GM23338 (cell line): ENCODE results near the gene NDUFAF5. TPM values are rescaled to one million over a fixed set of nuclear protein-coding genes. Genes with fewer than 3 reads are reported as not detected.

Experiments
- ATAC-seq: fragments of 200-7000 bp; cut with Tn5 transposase; 3 replicates; pipeline ENCODE4 v1.9.1; 2020
- DNase-seq: peaks from one replicate; pipeline ENCODE4 v3.0.0-alpha.2; 2015; ENCODE audit warnings: low spot score
- H2AFZ ChIP-seq: fragments of 200-600 bp; sonication (generic); 2 replicates; pipeline ENCODE4 v1.8.0; 2016; ENCODE audit warnings: antibody characterized with exemption, mild to moderate bottlenecking, moderate library complexity
- H3F3A ChIP-seq: fragments of 200-600 bp; sonication (generic); replicated peaks from 2 replicates; pipeline ENCODE4 v1.8.0; 2017; ENCODE audit warnings: antibody characterized with exemption, mixed run types, low read depth
- H3K27ac ChIP-seq: fragments of 200-600 bp; sonication (generic); 2 replicates; pipeline ENCODE4 v1.6.1; 2016; ENCODE audit warnings: low read depth
- H3K27me3 ChIP-seq: fragments of 200-600 bp; sonication (generic); 2 replicates; pipeline ENCODE4 v1.8.0; 2016; ENCODE audit warnings: mild to moderate bottlenecking, mixed run types, moderate library complexity; ENCODE audit not compliant: insufficient read depth
- H3K36me3 ChIP-seq: fragments of 200-600 bp; sonication (generic); 2 replicates; pipeline ENCODE4 v1.8.0; 2016; ENCODE audit warnings: mild to moderate bottlenecking; ENCODE audit not compliant: insufficient read depth
- H3K4me1 ChIP-seq: fragments of 200-600 bp; sonication (generic); 2 replicates; pipeline ENCODE4 v1.8.0; 2016; ENCODE audit warnings: mild to moderate bottlenecking, moderate library complexity; ENCODE audit not compliant: insufficient read depth
- H3K4me2 ChIP-seq: fragments of 200-600 bp; sonication (generic); 2 replicates; pipeline ENCODE4 v1.7.1; 2017; ENCODE audit warnings: mixed run types
- H3K4me3 ChIP-seq: fragments of 200-600 bp; sonication (generic); 2 replicates; pipeline ENCODE4 v1.6.1; 2016; ENCODE audit warnings: mixed run types
- H3K79me2 ChIP-seq: fragments of 200-600 bp; sonication (generic); replicated peaks from 2 replicates; pipeline ENCODE4 v1.8.0; 2017; ENCODE audit warnings: mild to moderate bottlenecking; ENCODE audit not compliant: insufficient read depth
- H3K9me2 ChIP-seq: fragments of 200-600 bp; sonication (generic); 2 replicates; pipeline ENCODE4 v1.8.0; 2017; ENCODE audit not compliant: insufficient read depth
- H4K20me1 ChIP-seq: fragments of 200-600 bp; sonication (generic); replicated peaks from 2 replicates; pipeline ENCODE4 v1.8.0; 2017; ENCODE audit warnings: mild to moderate bottlenecking; ENCODE audit not compliant: insufficient read depth
- H3K27ac Mint-ChIP-seq: 2 replicates; pipeline ENCODE4 v1.8.0; 2020; ENCODE audit warnings: inconsistent platforms, mild to moderate bottlenecking, moderate library complexity, mixed read lengths
- H3K27me3 Mint-ChIP-seq: 3 replicates; pipeline ENCODE4 v1.8.0; 2022; ENCODE audit warnings: low read depth, mild to moderate bottlenecking, moderate library complexity, mixed read lengths, inconsistent platforms; ENCODE audit not compliant: insufficient read depth, poor library complexity
- H3K36me3 Mint-ChIP-seq: 3 replicates; pipeline ENCODE4 v1.8.0; 2021; ENCODE audit warnings: low read depth, mild to moderate bottlenecking, inconsistent platforms, moderate library complexity, mixed read lengths
- H3K4me1 Mint-ChIP-seq: 3 replicates; pipeline ENCODE4 v1.8.0; 2020; ENCODE audit warnings: mild to moderate bottlenecking, inconsistent platforms, mixed read lengths
- H3K4me3 Mint-ChIP-seq: 3 replicates; pipeline ENCODE4 v1.8.0; 2021; ENCODE audit warnings: moderate library complexity, mild to moderate bottlenecking, inconsistent platforms, mixed read lengths
- H3K9me3 Mint-ChIP-seq: 3 replicates; pipeline ENCODE4 v1.8.0; 2020; ENCODE audit warnings: moderate library complexity, mild to moderate bottlenecking, inconsistent platforms, mixed read lengths
- CREB1 ChIP-seq: fragments of 250-450 bp; sonication (Bioruptor Pico); IDR thresholded peaks from 2 replicates; pipeline ENCODE4 v1.5.0; 2020; ENCODE audit warnings: low read depth, mild to moderate bottlenecking, moderate library complexity
- ETS1 ChIP-seq: IDR thresholded peaks from 2 replicates; pipeline ENCODE4 v1.6.1; 2016; ENCODE audit warnings: antibody characterized with exemption
- EZH2 ChIP-seq: fragments of 200-600 bp; sonication (generic); IDR thresholded peaks from one replicate; pipeline ENCODE4 v1.8.0; 2017; ENCODE audit warnings: antibody characterized with exemption, mild to moderate bottlenecking, low read depth; ENCODE audit not compliant: unreplicated experiment
- EZH2phosphoT487 ChIP-seq: fragments of 200-600 bp; sonication (generic); IDR thresholded peaks from one replicate; pipeline ENCODE4 v1.8.1; 2018; ENCODE audit warnings: antibody characterized with exemption; ENCODE audit not compliant: unreplicated experiment
- JUNB ChIP-seq: IDR thresholded peaks from one replicate; pipeline ENCODE4 v1.6.1; 2016; ENCODE audit warnings: antibody characterized with exemption; ENCODE audit not compliant: unreplicated experiment
- NANOG ChIP-seq: IDR thresholded peaks from 2 replicates; pipeline ENCODE4 v1.6.1; 2016; ENCODE audit warnings: antibody characterized with exemption, borderline replicate concordance
- POLR2AphosphoS5 ChIP-seq: IDR thresholded peaks from 2 replicates; pipeline ENCODE4 v1.6.1; 2016; ENCODE audit warnings: antibody characterized with exemption, low read depth
- REST ChIP-seq: IDR thresholded peaks from one replicate; pipeline ENCODE4 v1.6.1; 2018; ENCODE audit warnings: antibody characterized with exemption; ENCODE audit not compliant: unreplicated experiment
- ZNF114 ChIP-seq: fragments of 250-450 bp; sonication (Bioruptor Pico); IDR thresholded peaks from 2 replicates; pipeline ENCODE4 v1.5.0; 2020; ENCODE audit warnings: mild to moderate bottlenecking, moderate library complexity
- ZNF331 ChIP-seq: fragments of 250-450 bp; sonication (Bioruptor Pico); IDR thresholded peaks from 2 replicates; pipeline ENCODE4 v1.5.0; 2020; ENCODE audit warnings: low read depth, mild to moderate bottlenecking, moderate library complexity
- ZNF462 ChIP-seq: fragments of 250-450 bp; sonication (Bioruptor Pico); IDR thresholded peaks from 2 replicates; pipeline ENCODE4 v1.5.0; 2020; ENCODE audit warnings: mild to moderate bottlenecking, moderate library complexity
- polyA plus RNA-seq: library from polyadenylated mRNA; unstranded; fragments of >200 nt; fragmentation: Nextera tagmentation; extraction: Ambion mirVana; gene quantifications from 2 replicates; pipeline ENCODE4 v1.2.1, GENCODE V29; 2016
- total RNA-seq: library from RNA; depleted of rRNA; stranded (reverse); fragments of >200 nt; shearing (Covaris generic); gene quantifications from 2 replicates; pipeline ENCODE4 v1.2.3, GENCODE V29; 2014

The NDUFAF5 gene
- total and polyA plus RNA-seq, 2 experiments from 2014 or later = 18.0 to 33.0 TPM

GRCh38 chr20:13756551-13756950 is 28.3 kb upstream of the NDUFAF5 start:
- no peak overlapping the region for H3K27ac ChIP-seq
- DNase-seq (no peak), ATAC-seq (no peak)
- H3K9me2 ChIP-seq = no peaks in the 10 kb centered on the region
- H3K27me3 ChIP-seq = no peaks in the 10 kb centered on the region
- no peak overlapping the region for H2AFZ ChIP-seq
- no peaks in the 10 kb centered on the region for H3K79me2 ChIP-seq
- peaks cover 51% of the 10 kb centered on the region for H3K36me3 ChIP-seq
- H3K4me1 Mint-ChIP-seq = no peaks in the 10 kb centered on the region
- no peak for TF ChIP-seq CREB1 (CRISPR knock-in tag)
- no peak for TF ChIP-seq POLR2AphosphoS5
- TF ChIP-seq REST = no peak
- no peak for TF ChIP-seq JUNB
- TF ChIP-seq ZNF462 = no peak
- TF ChIP-seq EZH2 = no peak
- TF ChIP-seq NANOG = no peak
- TF ChIP-seq EZH2phosphoT487 = no peak
- no peak for TF ChIP-seq ZNF331
- TF ChIP-seq ZNF114 (CRISPR knock-in tag) = no peak
- TF ChIP-seq ETS1 = no peak
- no peak overlapping the region for H3K4me3 Mint-ChIP-seq
- H3K36me3 Mint-ChIP-seq = peaks cover 39% of the 10 kb centered on the region
- H3K4me1 ChIP-seq = no peaks in the 10 kb centered on the region
- no peak overlapping the region for H3K4me2 ChIP-seq
- H3F3A ChIP-seq = no peaks in the 10 kb centered on the region
- no peak overlapping the region for H3K27ac Mint-ChIP-seq
- no peak overlapping the region for H3K4me3 ChIP-seq
- H3K9me3 Mint-ChIP-seq = no peaks in the 10 kb centered on the region; the same call in 2 of the 3 replicates
- no peaks in the 10 kb centered on the region; the same call in 1 of the 2 replicates for H4K20me1 ChIP-seq
- no peaks in the 10 kb centered on the region for H3K27me3 Mint-ChIP-seq
